ENCODE results near the gene GMPR2.

DNA sequence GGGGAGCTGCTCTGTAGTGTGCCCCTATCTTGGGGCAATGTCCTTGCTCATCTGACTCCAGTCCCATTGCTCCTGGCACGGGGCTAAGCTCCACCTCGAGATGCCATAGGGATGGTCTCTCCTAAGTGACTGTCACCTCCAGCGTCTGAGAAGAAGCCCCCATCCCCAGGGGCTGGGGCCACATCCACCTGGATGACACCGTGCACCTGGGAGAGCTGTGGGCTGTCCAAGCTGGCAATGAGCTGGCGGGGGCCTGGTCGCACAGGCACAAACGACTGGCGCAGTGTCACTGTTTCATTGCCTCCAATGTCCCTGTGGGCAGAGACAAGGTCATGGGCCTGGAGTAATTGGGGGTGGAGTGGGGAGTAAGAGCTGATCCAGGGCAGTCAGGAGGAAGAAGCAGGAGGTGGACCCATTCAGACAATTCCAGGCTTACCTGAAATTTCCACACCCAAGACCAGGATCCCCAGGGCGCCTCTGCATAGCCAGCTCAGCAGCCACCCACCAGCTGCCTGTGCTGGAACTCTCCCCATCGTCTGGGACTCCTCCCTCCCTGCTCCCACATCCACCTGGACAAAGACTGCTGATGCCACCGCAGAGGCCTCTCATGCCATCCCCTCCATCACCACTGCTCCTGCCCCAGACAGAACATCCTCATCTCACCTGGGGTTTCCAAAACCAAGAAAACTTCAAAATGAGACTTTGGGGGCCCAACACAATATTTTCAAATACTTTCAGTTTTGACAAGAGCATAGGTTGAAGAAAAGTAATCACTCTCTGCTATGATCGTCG lies 16.7 kb downstream of the GMPR2 start:
- TF ChIP-seq, protein P1, sequence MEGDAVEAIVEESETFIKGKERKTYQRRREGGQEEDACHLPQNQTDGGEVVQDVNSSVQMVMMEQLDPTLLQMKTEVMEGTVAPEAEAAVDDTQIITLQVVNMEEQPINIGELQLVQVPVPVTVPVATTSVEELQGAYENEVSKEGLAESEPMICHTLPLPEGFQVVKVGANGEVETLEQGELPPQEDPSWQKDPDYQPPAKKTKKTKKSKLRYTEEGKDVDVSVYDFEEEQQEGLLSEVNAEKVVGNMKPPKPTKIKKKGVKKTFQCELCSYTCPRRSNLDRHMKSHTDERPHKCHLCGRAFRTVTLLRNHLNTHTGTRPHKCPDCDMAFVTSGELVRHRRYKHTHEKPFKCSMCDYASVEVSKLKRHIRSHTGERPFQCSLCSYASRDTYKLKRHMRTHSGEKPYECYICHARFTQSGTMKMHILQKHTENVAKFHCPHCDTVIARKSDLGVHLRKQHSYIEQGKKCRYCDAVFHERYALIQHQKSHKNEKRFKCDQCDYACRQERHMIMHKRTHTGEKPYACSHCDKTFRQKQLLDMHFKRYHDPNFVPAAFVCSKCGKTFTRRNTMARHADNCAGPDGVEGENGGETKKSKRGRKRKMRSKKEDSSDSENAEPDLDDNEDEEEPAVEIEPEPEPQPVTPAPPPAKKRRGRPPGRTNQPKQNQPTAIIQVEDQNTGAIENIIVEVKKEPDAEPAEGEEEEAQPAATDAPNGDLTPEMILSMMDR (IDR thresholded peaks at IDR 0.05; ENCODE audit: low read length), result no peak
- TF ChIP-seq EZH2 (IDR thresholded peaks at IDR 0.05; ENCODE audit: borderline replicate concordance, low read length), result no peak

Data from OCI-LY1 (cell line).